ENCODE measurements around the gene PCSK2.

GRCh38 chr20:17443131-17443858 lies 216.5 kb downstream of the PCSK2 start:
- TF ChIP-seq CTCF (IDR thresholded peaks at IDR 0.05) (no peak), POLR2A (IDR thresholded peaks at IDR 0.05; ENCODE audit: low read depth) (no peak), POLR2AphosphoS5 (IDR thresholded peaks at IDR 0.05) (no peak)

Data from esophagus muscularis mucosa (tissue), 3 donors.